ENCODE measurements around the gene LRRC27. TPM values are rescaled to one million over a fixed set of nuclear protein-coding genes. Genes with fewer than 3 reads are reported as not detected.

The LRRC27 gene
- total and polyA plus RNA-seq, 2 donors (not counting 1 experiment from before 2014, with no cell fraction given) = 4.1 to 11.7 TPM

DNA sequence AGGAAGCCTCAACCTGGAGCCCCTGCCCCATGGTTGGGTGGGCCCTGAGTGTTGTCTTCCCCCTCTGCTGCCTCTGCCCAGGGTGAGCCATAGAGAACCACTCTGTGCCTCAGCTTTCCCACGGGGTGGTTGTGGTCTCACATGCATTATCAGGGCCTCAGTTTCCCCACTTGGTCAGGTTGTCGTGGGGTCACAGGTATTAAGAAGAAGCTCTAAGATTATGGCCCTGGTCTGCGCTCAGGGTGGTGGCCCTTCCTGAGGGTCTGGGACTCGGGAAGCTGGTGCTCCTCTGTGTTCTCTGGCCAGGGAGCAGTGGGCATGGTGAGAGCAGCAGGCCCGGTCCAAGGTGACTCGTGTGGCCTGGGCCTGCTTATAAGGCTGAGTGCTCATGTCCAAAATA lies 17.8 kb downstream of the LRRC27 start:
- no peak overlapping the region for H3K9ac ChIP-seq (ENCODE audit: insufficient read depth, low read length)
- H4K20me1 ChIP-seq (ENCODE audit: control insufficient read depth, extremely low read depth, insufficient read depth, low read length) = no peaks in the 10 kb centered on the region
- no peaks in the 10 kb centered on the region for H3K36me3 ChIP-seq (ENCODE audit: control insufficient read depth, insufficient read depth, low read length)
- no peaks in the 10 kb centered on the region for H3K4me1 ChIP-seq (ENCODE audit: control insufficient read depth, extremely low read depth, insufficient read depth, low read length)
- H3K27me3 ChIP-seq (ENCODE audit: control insufficient read depth, insufficient read depth, low read length) = no peaks in the 10 kb centered on the region
- no peak overlapping the region for H3K4me2 ChIP-seq (ENCODE audit: extremely low read depth, insufficient read depth, low read length)
- H3K4me3 ChIP-seq (replicated peaks in 1 of 4; ENCODE audit: control extremely low read depth in 1 of 4, insufficient read depth in 1 of 4, low read depth in 3 of 4, low read length in 4 of 4) = no peak overlapping the region
- H3K9me3 ChIP-seq (ENCODE audit: control insufficient read depth, insufficient read depth, low read depth, low read length) = no peaks in the 10 kb centered on the region
- no peaks in the 10 kb centered on the region for H3K79me2 ChIP-seq (ENCODE audit: control insufficient read depth, insufficient read depth, low read length)
- H2AFZ ChIP-seq (ENCODE audit: low read length) = no peak overlapping the region
- H3K27ac ChIP-seq (ENCODE audit: insufficient read depth, low read length) = no peak overlapping the region
- no peak for TF ChIP-seq EZH2 (IDR thresholded peaks at IDR 0.05; ENCODE audit: low read length, missing control alignments)
- TF ChIP-seq, protein P1, sequence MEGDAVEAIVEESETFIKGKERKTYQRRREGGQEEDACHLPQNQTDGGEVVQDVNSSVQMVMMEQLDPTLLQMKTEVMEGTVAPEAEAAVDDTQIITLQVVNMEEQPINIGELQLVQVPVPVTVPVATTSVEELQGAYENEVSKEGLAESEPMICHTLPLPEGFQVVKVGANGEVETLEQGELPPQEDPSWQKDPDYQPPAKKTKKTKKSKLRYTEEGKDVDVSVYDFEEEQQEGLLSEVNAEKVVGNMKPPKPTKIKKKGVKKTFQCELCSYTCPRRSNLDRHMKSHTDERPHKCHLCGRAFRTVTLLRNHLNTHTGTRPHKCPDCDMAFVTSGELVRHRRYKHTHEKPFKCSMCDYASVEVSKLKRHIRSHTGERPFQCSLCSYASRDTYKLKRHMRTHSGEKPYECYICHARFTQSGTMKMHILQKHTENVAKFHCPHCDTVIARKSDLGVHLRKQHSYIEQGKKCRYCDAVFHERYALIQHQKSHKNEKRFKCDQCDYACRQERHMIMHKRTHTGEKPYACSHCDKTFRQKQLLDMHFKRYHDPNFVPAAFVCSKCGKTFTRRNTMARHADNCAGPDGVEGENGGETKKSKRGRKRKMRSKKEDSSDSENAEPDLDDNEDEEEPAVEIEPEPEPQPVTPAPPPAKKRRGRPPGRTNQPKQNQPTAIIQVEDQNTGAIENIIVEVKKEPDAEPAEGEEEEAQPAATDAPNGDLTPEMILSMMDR (conservative IDR thresholded peaks at IDR 0.05 in 1 of 2, IDR thresholded peaks at IDR 0.05 in 1 of 2; ENCODE audit: low read depth in 1 of 2, low read length in 2 of 2) = no peak
- DNase-seq (ENCODE audit: low read depth in 2 of 2) = no peak

DNA sequence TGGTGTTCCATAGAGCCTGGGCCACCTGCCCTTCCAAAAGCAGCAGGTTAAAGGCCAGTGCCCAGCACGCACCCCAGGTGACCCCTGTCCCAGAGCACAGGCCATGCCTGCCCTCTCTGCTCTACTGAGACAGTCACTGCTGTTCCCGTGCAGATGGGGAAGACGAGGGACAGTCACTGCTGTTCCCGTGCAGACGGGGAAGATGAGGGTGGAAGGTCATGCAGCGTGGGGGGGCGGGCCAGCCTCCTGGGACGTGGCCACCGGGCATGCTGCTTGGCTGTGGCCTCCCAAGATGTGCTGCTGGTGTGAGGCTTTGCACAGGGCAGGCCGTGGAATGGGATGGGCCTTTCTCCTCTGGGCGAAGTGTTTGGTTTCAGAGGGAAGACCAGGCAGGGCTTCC lies 18.4 kb downstream of the LRRC27 start:
- Histone ChIP-seq H3K36me3 (ENCODE audit: control insufficient read depth, insufficient read depth, low read length) (no peaks in the 10 kb centered on the region), H3K4me1 (ENCODE audit: control insufficient read depth, extremely low read depth, insufficient read depth, low read length) (no peaks in the 10 kb centered on the region), H3K9ac (ENCODE audit: insufficient read depth, low read length) (no peak overlapping the region), H3K9me3 (ENCODE audit: control insufficient read depth, insufficient read depth, low read depth, low read length) (no peaks in the 10 kb centered on the region), H3K27ac (ENCODE audit: insufficient read depth, low read length) (no peak overlapping the region), H3K4me3 (replicated peaks in 1 of 4; ENCODE audit: control extremely low read depth in 1 of 4, insufficient read depth in 1 of 4, low read depth in 3 of 4, low read length in 4 of 4) (no peak overlapping the region), H3K4me2 (ENCODE audit: extremely low read depth, insufficient read depth, low read length) (no peak overlapping the region), H2AFZ (ENCODE audit: low read length) (no peak overlapping the region), H3K27me3 (ENCODE audit: control insufficient read depth, insufficient read depth, low read length) (no peaks in the 10 kb centered on the region), H4K20me1 (ENCODE audit: control insufficient read depth, extremely low read depth, insufficient read depth, low read length) (no peaks in the 10 kb centered on the region), H3K79me2 (ENCODE audit: control insufficient read depth, insufficient read depth, low read length) (no peaks in the 10 kb centered on the region)
- TF ChIP-seq EZH2 (IDR thresholded peaks at IDR 0.05; ENCODE audit: low read length, missing control alignments) = no peak
- TF ChIP-seq, protein P1 (conservative IDR thresholded peaks at IDR 0.05 in 1 of 2, IDR thresholded peaks at IDR 0.05 in 1 of 2; ENCODE audit: low read depth in 1 of 2, low read length in 2 of 2) = no peak
- DNase-seq (ENCODE audit: low read depth in 2 of 2) = no peak

DNA sequence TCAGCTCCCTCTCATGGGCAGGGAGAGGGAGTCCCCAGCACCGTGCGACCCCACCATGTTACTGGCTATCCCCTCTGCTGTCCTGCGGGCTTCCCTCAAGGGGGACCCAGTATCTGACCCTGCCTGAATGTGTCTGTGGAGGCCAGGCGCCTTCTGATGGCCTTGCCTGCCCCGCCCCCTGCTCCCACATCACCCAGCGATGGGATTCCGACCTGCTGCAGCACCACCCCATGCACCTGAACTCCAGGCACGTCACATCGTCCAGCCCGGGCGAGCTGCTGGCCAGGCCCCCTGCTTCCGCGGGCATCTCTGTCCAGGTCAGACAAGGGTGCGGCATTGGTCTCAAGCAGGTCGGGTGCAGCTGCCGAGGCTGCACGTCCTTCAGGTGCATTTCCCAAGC lies 19.0 kb downstream of the LRRC27 start:
- no peaks in the 10 kb centered on the region for H3K79me2 ChIP-seq (ENCODE audit: control insufficient read depth, insufficient read depth, low read length)
- no peak overlapping the region for H3K4me2 ChIP-seq (ENCODE audit: extremely low read depth, insufficient read depth, low read length)
- H3K4me3 ChIP-seq (replicated peaks in 1 of 4; ENCODE audit: control extremely low read depth in 1 of 4, insufficient read depth in 1 of 4, low read depth in 3 of 4, low read length in 4 of 4) = no peak overlapping the region
- no peak overlapping the region for H3K9ac ChIP-seq (ENCODE audit: insufficient read depth, low read length)
- no peaks in the 10 kb centered on the region for H3K9me3 ChIP-seq (ENCODE audit: control insufficient read depth, insufficient read depth, low read depth, low read length)
- no peaks in the 10 kb centered on the region for H3K36me3 ChIP-seq (ENCODE audit: control insufficient read depth, insufficient read depth, low read length)
- DNase-seq (ENCODE audit: low read depth in 2 of 2) = no peak
- no peak overlapping the region for H3K27ac ChIP-seq (ENCODE audit: insufficient read depth, low read length)
- TF ChIP-seq, protein P1 (conservative IDR thresholded peaks at IDR 0.05 in 1 of 2, IDR thresholded peaks at IDR 0.05 in 1 of 2; ENCODE audit: low read depth in 1 of 2, low read length in 2 of 2) = no peak
- no peak for TF ChIP-seq EZH2 (IDR thresholded peaks at IDR 0.05; ENCODE audit: low read length, missing control alignments)
- no peaks in the 10 kb centered on the region for H3K4me1 ChIP-seq (ENCODE audit: control insufficient read depth, extremely low read depth, insufficient read depth, low read length)
- no peak overlapping the region for H2AFZ ChIP-seq (ENCODE audit: low read length)
- H3K27me3 ChIP-seq (ENCODE audit: control insufficient read depth, insufficient read depth, low read length) = no peaks in the 10 kb centered on the region
- H4K20me1 ChIP-seq (ENCODE audit: control insufficient read depth, extremely low read depth, insufficient read depth, low read length) = no peaks in the 10 kb centered on the region
